Mesendoderm (in vitro differentiated cells): ENCODE results near the gene ZBTB18.

ENCODE experiments used
- DNase-seq: peaks from one replicate; pipeline ENCODE4 v3.0.0; 2013
- H2AK5ac ChIP-seq: 2 replicates; pipeline ENCODE4 v1.6.1; 2013; ENCODE audit warnings: low read length, inconsistent platforms
- H2BK120ac ChIP-seq: 2 replicates; pipeline ENCODE4 v1.6.1; 2013; ENCODE audit warnings: low read depth, mild to moderate bottlenecking, low read length, moderate library complexity, mixed read lengths
- H2BK15ac ChIP-seq: replicated peaks from 2 replicates; pipeline ENCODE4 v1.6.1; 2013; ENCODE audit warnings: low read depth, mild to moderate bottlenecking, moderate library complexity
- H2BK5ac ChIP-seq: 2 replicates; pipeline ENCODE4 v1.6.1; 2013; ENCODE audit warnings: low read length, inconsistent platforms
- H3K18ac ChIP-seq: 2 replicates; pipeline ENCODE4 v1.6.1; 2013; ENCODE audit warnings: mild to moderate bottlenecking, low read length, mixed read lengths
- H3K23ac ChIP-seq: one replicate; pipeline ENCODE4 v1.6.1; 2013; ENCODE audit warnings: low read length
- H3K27ac ChIP-seq: 2 replicates; pipeline ENCODE4 v1.5.1; 2013; ENCODE audit warnings: low read depth, mild to moderate bottlenecking, inconsistent platforms, low read length, moderate library complexity
- H3K27me3 ChIP-seq: 2 replicates; pipeline ENCODE4 v1.6.1; 2013; ENCODE audit warnings: low read length, control low read depth, mild to moderate bottlenecking, inconsistent platforms; ENCODE audit not compliant: insufficient read depth, poor library complexity
- H3K36me3 ChIP-seq: 2 replicates; pipeline ENCODE4 v1.6.1; 2013; ENCODE audit warnings: low read length, inconsistent platforms; ENCODE audit not compliant: control insufficient read depth, insufficient read depth
- H3K4ac ChIP-seq: one replicate; pipeline ENCODE4 v1.6.1; 2013; ENCODE audit warnings: low read depth, mild to moderate bottlenecking, low read length, moderate library complexity
- H3K4me1 ChIP-seq: 2 replicates; pipeline ENCODE4 v1.6.1; 2013; ENCODE audit warnings: low read depth, low read length, inconsistent platforms; ENCODE audit not compliant: control insufficient read depth
- H3K4me2 ChIP-seq: 2 replicates; pipeline ENCODE4 v1.6.1; 2013; ENCODE audit warnings: low read length
- H3K4me3 ChIP-seq: 2 replicates; pipeline ENCODE4 v1.5.1; 2013; ENCODE audit warnings: mild to moderate bottlenecking, low read length
- H3K56ac ChIP-seq: one replicate; pipeline ENCODE4 v1.6.1; 2013; ENCODE audit warnings: low read length
- H3K79me1 ChIP-seq: 2 replicates; pipeline ENCODE4 v1.6.1; 2013; ENCODE audit warnings: low read length, inconsistent platforms
- H3K79me2 ChIP-seq: 2 replicates; pipeline ENCODE4 v1.6.1; 2013; ENCODE audit warnings: mild to moderate bottlenecking, low read length; ENCODE audit not compliant: control insufficient read depth, insufficient read depth
- H3K9ac ChIP-seq: 2 replicates; pipeline ENCODE4 v1.6.1; 2013; ENCODE audit warnings: low read length, inconsistent platforms
- H4K5ac ChIP-seq: one replicate; pipeline ENCODE4 v1.6.1; 2013; ENCODE audit warnings: low read length
- H4K8ac ChIP-seq: one replicate; pipeline ENCODE4 v1.6.1; 2013; ENCODE audit warnings: low read depth, mild to moderate bottlenecking, control low read depth, low read length, moderate library complexity
- WGBS: extraction: QIAGEN DNeasy Blood & Tissue Kit; methylation state at CpG from one replicate; pipeline ENCODE4 v1.1.7; 2013; ENCODE audit warnings: low lambda C conversion rate, missing lambda C conversion rate; ENCODE audit not compliant: insufficient coverage; ENCODE audit errors: extremely low coverage; 5-methylcytosine and 5-hydroxymethylcytosine counted together

Gene ZBTB18

GRCh38 chr1:244095529-244095911 lies 44.4 kb downstream of the ZBTB18 start:
- H2AK5ac ChIP-seq: no peak overlapping the region
- no peak overlapping the region for H2BK5ac ChIP-seq
- H4K8ac ChIP-seq: no peak overlapping the region
- H3K4ac ChIP-seq: no peak overlapping the region
- no peak overlapping the region for H3K4me3 ChIP-seq
- H4K5ac ChIP-seq: no peak overlapping the region
- no peak overlapping the region for H2BK15ac ChIP-seq
- H3K79me2 ChIP-seq: no peaks in the 10 kb centered on the region
- no peak overlapping the region for H3K23ac ChIP-seq
- H3K27ac ChIP-seq: no peak overlapping the region
- DNase-seq: no peak
- no peak overlapping the region for H3K56ac ChIP-seq
- H2BK120ac ChIP-seq: no peak overlapping the region
- no peaks in the 10 kb centered on the region for H3K79me1 ChIP-seq
- H3K18ac ChIP-seq: no peak overlapping the region
- no peak overlapping the region for H3K9ac ChIP-seq
- no peaks in the 10 kb centered on the region for H3K36me3 ChIP-seq
- no peaks in the 10 kb centered on the region for H3K27me3 ChIP-seq
- no CpG with 5 or more reads among the region's 4 CpGs for WGBS
- H3K4me2 ChIP-seq: no peak overlapping the region
- no peaks in the 10 kb centered on the region for H3K4me1 ChIP-seq

GRCh38 chr1:244096066-244096610 lies 45.1 kb downstream of the ZBTB18 start:
- WGBS: no CpG with 5 or more reads among the region's 13 CpGs
- no peak overlapping the region for H2AK5ac ChIP-seq
- no peak overlapping the region for H3K4me3 ChIP-seq
- H3K4me2 ChIP-seq: no peak overlapping the region
- H3K79me2 ChIP-seq: no peaks in the 10 kb centered on the region
- no peak overlapping the region for H3K56ac ChIP-seq
- no peak overlapping the region for H2BK120ac ChIP-seq
- H3K23ac ChIP-seq: no peak overlapping the region
- H3K18ac ChIP-seq: no peak overlapping the region
- no peak overlapping the region for H4K5ac ChIP-seq
- H3K79me1 ChIP-seq: no peaks in the 10 kb centered on the region
- DNase-seq: peak; percentile 44
- H3K4me1 ChIP-seq: no peaks in the 10 kb centered on the region
- H3K27me3 ChIP-seq: no peaks in the 10 kb centered on the region
- no peak overlapping the region for H3K9ac ChIP-seq
- no peak overlapping the region for H3K4ac ChIP-seq
- no peak overlapping the region for H2BK5ac ChIP-seq
- H3K36me3 ChIP-seq: no peaks in the 10 kb centered on the region
- H3K27ac ChIP-seq: no peak overlapping the region
- no peak overlapping the region for H4K8ac ChIP-seq
- no peak overlapping the region for H2BK15ac ChIP-seq

- no peak overlapping the region for H2BK15ac ChIP-seq
- no peaks in the 10 kb centered on the region for H3K4me1 ChIP-seq
- no peaks in the 10 kb centered on the region for H3K79me2 ChIP-seq
- H4K8ac ChIP-seq: no peak overlapping the region
- H3K56ac ChIP-seq: no peak overlapping the region
- no peak overlapping the region for H3K4ac ChIP-seq
- H2AK5ac ChIP-seq: no peak overlapping the region
- H3K18ac ChIP-seq: no peak overlapping the region
- H3K36me3 ChIP-seq: no peaks in the 10 kb centered on the region
- no peak overlapping the region for H3K4me2 ChIP-seq
- no peak overlapping the region for H3K23ac ChIP-seq
- H2BK120ac ChIP-seq: no peak overlapping the region
- no peak overlapping the region for H3K4me3 ChIP-seq
- no peak overlapping the region for H4K5ac ChIP-seq
- no peak overlapping the region for H3K27ac ChIP-seq
- no peaks in the 10 kb centered on the region for H3K79me1 ChIP-seq
- H3K27me3 ChIP-seq: no peaks in the 10 kb centered on the region
- no peak overlapping the region for H3K9ac ChIP-seq
- no CpG with 5 or more reads among the region's 9 CpGs for WGBS
- DNase-seq: no peak
- no peak overlapping the region for H2BK5ac ChIP-seq
Measured at GRCh38 chr1:244096691-244097090, 45.6 kb downstream of the ZBTB18 start.

DNA sequence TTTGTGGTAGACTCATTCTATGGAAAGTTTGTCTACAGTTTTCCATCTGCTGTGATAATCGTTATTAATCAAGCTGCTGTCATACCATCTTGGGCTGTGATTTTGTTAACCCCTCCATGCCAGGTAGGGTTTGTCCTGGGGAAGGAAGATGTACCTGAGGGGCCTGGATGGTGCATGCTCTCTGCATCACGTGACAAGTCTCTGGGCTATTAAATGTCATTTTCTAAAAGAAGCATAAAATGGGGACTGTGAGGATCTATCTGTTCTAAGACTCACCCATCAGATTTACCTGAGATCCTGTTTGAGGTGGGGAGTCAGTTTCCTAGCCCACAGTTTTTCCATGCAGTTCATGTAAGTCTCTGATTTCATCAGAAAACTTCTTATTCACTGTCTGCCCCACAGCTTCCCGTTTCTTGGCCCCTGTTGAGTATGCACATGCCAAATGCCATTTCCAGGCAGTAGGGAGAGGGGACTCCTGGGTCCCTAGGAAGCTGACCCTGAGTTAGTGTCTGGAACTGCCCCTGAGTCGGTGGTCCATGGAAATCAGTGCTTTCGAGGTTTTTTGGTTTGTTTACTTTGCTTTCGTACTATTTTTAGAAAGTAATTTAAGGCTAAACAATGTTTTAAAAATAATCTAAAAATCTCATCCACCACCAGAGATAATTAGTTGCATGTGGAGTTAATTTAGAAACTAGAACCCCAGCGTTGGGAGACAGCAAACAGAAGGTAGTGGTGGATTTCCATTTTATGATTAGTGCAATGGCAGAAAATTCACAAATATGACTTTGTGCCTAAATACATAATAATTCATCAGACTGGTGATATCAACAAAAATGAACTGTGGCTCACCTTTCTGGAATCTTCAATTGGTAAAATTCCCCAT lies 46.7 kb downstream of the ZBTB18 start:
- no peaks in the 10 kb centered on the region for H3K4me1 ChIP-seq
- H3K18ac ChIP-seq: no peak overlapping the region
- no peak overlapping the region for H2BK5ac ChIP-seq
- no peaks in the 10 kb centered on the region for H3K36me3 ChIP-seq
- H3K56ac ChIP-seq: no peak overlapping the region
- H3K4me3 ChIP-seq: no peak overlapping the region
- no peaks in the 10 kb centered on the region for H3K27me3 ChIP-seq
- H3K4ac ChIP-seq: no peak overlapping the region
- no peak overlapping the region for H2BK120ac ChIP-seq
- no peak overlapping the region for H2AK5ac ChIP-seq
- no peak overlapping the region for H4K8ac ChIP-seq
- no peak overlapping the region for H2BK15ac ChIP-seq
- DNase-seq: no peak
- no peak overlapping the region for H3K23ac ChIP-seq
- H3K79me1 ChIP-seq: no peaks in the 10 kb centered on the region
- H3K79me2 ChIP-seq: no peaks in the 10 kb centered on the region
- no peak overlapping the region for H3K9ac ChIP-seq
- no peak overlapping the region for H3K27ac ChIP-seq
- no peak overlapping the region for H3K4me2 ChIP-seq
- no CpG with 5 or more reads among the region's 7 CpGs for WGBS
- no peak overlapping the region for H4K5ac ChIP-seq

DNA sequence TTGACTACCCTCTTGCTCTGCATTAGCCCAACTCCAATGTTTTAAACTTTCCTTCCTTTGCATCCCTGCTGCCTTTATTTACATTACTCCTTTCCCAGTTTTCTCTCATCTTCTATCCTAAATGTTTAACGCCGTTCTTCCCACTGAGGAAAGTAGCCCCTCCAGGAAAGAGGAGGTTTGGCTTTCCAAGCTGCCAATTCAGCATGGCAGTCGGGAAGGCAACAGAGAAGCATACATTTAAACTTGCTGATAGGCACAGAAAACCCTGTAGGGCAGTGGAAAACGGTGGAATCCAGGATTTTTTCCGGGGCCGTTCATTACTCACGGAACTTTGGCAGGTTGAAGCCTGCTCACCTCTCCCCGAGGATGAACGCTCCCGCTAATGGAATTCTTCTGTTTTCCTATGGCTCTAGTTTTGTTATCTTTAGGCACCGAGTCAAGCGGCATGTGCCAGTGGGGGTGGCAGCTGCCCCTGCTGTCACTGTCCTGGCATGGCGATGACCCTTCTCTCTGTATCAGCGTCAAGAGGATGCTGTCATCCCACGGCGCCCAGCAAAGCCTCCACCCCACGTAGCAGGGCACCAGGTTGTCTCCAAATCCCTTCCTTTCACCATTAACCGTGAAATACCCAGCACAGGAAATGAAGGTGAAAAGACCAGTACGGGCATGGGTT lies 48.3 kb downstream of the ZBTB18 start:
- Histone ChIP-seq H3K4me3 (no peak overlapping the region), H4K5ac (no peak overlapping the region), H3K4me2 (no peak overlapping the region), H3K4ac (no peak overlapping the region), H3K18ac (no peak overlapping the region), H3K23ac (no peak overlapping the region), H2BK15ac (no peak overlapping the region), H3K27ac (no peak overlapping the region), H2BK5ac (no peak overlapping the region), H3K4me1 (no peaks in the 10 kb centered on the region), H4K8ac (no peak overlapping the region), H3K27me3 (no peaks in the 10 kb centered on the region), H3K79me2 (no peaks in the 10 kb centered on the region), H2BK120ac (no peak overlapping the region), H3K56ac (no peak overlapping the region), H3K79me1 (no peaks in the 10 kb centered on the region), H2AK5ac (no peak overlapping the region), H3K36me3 (no peaks in the 10 kb centered on the region), H3K9ac (no peak overlapping the region)
- no peak for DNase-seq
- no CpG with 5 or more reads among the region's 19 CpGs for WGBS
